HepG2 (cell line): ENCODE data around the gene B4GALT2. TPM values are rescaled to one million over a fixed set of nuclear protein-coding genes. Genes with fewer than 3 reads are reported as not detected.
A peak's percentile ranks its signal among the peaks of the same experiment; 100 is the strongest.

Experiments used
- FOXO4 ChIP-seq: sonication (generic); formaldehyde crosslinking; conservative IDR thresholded peaks from 2 replicates; pipeline ENCODE4 v1.8.1; 2023; ENCODE audit warnings: missing genetic modification reagents
- GTF3A ChIP-seq: sonication (generic); formaldehyde crosslinking; conservative IDR thresholded peaks from 2 replicates; pipeline ENCODE4 v1.4.0; 2020; ENCODE audit warnings: mild to moderate bottlenecking, missing genetic modification reagents
- KIAA2018 ChIP-seq: sonication (generic); formaldehyde crosslinking; IDR thresholded peaks from 2 replicates; pipeline ENCODE4 v1.5.0; 2020; ENCODE audit warnings: mild to moderate bottlenecking, missing genetic modification reagents, borderline replicate concordance
- KMT2A ChIP-seq: sonication (generic); formaldehyde crosslinking; IDR thresholded peaks from 2 replicates; pipeline ENCODE4 v1.4.0; 2020; ENCODE audit warnings: missing genetic modification reagents
- MEF2D ChIP-seq: sonication (generic); formaldehyde crosslinking; IDR thresholded peaks from 2 replicates; pipeline ENCODE4 v1.5.1; 2020; ENCODE audit warnings: mild to moderate bottlenecking, missing genetic modification reagents
- PBX2 ChIP-seq: IDR thresholded peaks from 2 replicates; pipeline ENCODE4 v1.6.1; 2016; ENCODE audit warnings: control low read depth
- RAD51 ChIP-seq: fragments of 450-650 bp; IDR thresholded peaks from 2 replicates; pipeline ENCODE4 v1.6.1; 2016; ENCODE audit warnings: borderline replicate concordance
- RXRA ChIP-seq: sonication (generic); formaldehyde crosslinking; IDR thresholded peaks from 2 replicates; pipeline ENCODE4 v1.5.1; 2020; ENCODE audit warnings: missing genetic modification reagents
- TIGD3 ChIP-seq: sonication (generic); formaldehyde crosslinking; IDR thresholded peaks from 2 replicates; pipeline ENCODE4 v1.5.1; 2020; ENCODE audit warnings: mild to moderate bottlenecking, missing genetic modification reagents, borderline replicate concordance
- ZNF609 ChIP-seq: sonication (generic); formaldehyde crosslinking; IDR thresholded peaks from 2 replicates; pipeline ENCODE4 v1.4.0; 2020; ENCODE audit warnings: mild to moderate bottlenecking, missing genetic modification reagents, borderline replicate concordance
- polyA plus RNA-seq, 8 experiments: library from polyadenylated mRNA; depleted of rRNA in 3 of 8; stranded (reverse) in 7 of 8; unstranded in 1 of 8; fragments of >200 nt; fragmentation: Illumina TruSeq in 4 of 8; extraction: Trizol in 4 of 8; gene quantifications; 2 replicates each; pipeline versions ENCODE4 v1.2.1 to v1.2.3, GENCODE V29; 2011 to 2016; ENCODE audit warnings: low read depth in 4 of 8, missing spikeins in 1 of 8, mixed read lengths in 1 of 8; ENCODE audit not compliant: insufficient read depth in 1 of 8
- total RNA-seq, 5 experiments: library from RNA; depleted of rRNA; stranded (reverse); fragments of >200 nt; fragmentation: Illumina TruSeq; extraction: Trizol; gene quantifications; 2 replicates each; pipeline ENCODE4 v1.2.3, GENCODE V29; 2016; ENCODE audit warnings: low read depth in 1 of 5

The B4GALT2 gene
- total and polyA plus RNA-seq, 2 of the 13 experiments (the other 11 are each of a cell fraction or from before 2014, with no cell fraction given) = 41.9 to 78.0 TPM

- TF ChIP-seq FOXO4 (CRISPR knock-in tag) (no peak), PBX2 (CRISPR knock-in tag) (no peak), RAD51 (no peak), TIGD3 (CRISPR knock-in tag) (no peak), RXRA (peak; percentile 25; the same call in 1 of the 2 replicates), ZNF609 (CRISPR knock-in tag) (peak; percentile 27; the same call in 1 of the 2 replicates), MEF2D (no peak; the same call in 1 of the 2 replicates), KIAA2018 (CRISPR knock-in tag) (no peak), GTF3A (CRISPR knock-in tag) (no peak), KMT2A (CRISPR knock-in tag) (no peak)
Measured at GRCh38 chr1:43991476-43992231, 12.6 kb downstream of the B4GALT2 start, which contains the start of gene CCDC24 (continued).
